C4-2B (cell line): Measurements from ENCODE around the gene PRSS3.
"Not testable (repeated sequence)": the region's sequence is repeated elsewhere in the genome, so short reads cannot be mapped to it uniquely, and the experiment has no call there.

ENCODE experiments used
- ZFX ChIP-seq: fragments of 450-650 bp; IDR thresholded peaks from 2 replicates; pipeline ENCODE4 v1.6.1; 2017
- TF ChIP-seq, protein P1 (sequence below): fragments of 450-650 bp; conservative IDR thresholded peaks from 2 replicates; pipeline ENCODE4 v1.5.1; 2017; ENCODE audit warnings: mild to moderate bottlenecking

GRCh38 chr9:33793496-33793895, 1.9 kb upstream of the PRSS3 start:
- TF ChIP-seq, protein P1, sequence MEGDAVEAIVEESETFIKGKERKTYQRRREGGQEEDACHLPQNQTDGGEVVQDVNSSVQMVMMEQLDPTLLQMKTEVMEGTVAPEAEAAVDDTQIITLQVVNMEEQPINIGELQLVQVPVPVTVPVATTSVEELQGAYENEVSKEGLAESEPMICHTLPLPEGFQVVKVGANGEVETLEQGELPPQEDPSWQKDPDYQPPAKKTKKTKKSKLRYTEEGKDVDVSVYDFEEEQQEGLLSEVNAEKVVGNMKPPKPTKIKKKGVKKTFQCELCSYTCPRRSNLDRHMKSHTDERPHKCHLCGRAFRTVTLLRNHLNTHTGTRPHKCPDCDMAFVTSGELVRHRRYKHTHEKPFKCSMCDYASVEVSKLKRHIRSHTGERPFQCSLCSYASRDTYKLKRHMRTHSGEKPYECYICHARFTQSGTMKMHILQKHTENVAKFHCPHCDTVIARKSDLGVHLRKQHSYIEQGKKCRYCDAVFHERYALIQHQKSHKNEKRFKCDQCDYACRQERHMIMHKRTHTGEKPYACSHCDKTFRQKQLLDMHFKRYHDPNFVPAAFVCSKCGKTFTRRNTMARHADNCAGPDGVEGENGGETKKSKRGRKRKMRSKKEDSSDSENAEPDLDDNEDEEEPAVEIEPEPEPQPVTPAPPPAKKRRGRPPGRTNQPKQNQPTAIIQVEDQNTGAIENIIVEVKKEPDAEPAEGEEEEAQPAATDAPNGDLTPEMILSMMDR: not testable (repeated sequence)
- not testable (repeated sequence) for TF ChIP-seq ZFX
